Mesenchymal stem cell (in vitro differentiated cells and primary cell): ENCODE data around the gene RBM18. TPM values are rescaled to one million over a fixed set of nuclear protein-coding genes. Genes with fewer than 3 reads are reported as not detected.

Experiments
- DNase-seq: peaks from one replicate; pipeline ENCODE4 v3.0.0-alpha.2; 2013
- H2AFZ ChIP-seq: one replicate; pipeline ENCODE4 v1.6.1; 2013; ENCODE audit warnings: low read depth, mild to moderate bottlenecking, control low read depth, inconsistent platforms, low read length, moderate library complexity
- H2AK5ac ChIP-seq: 2 replicates; pipeline ENCODE4 v1.6.1; 2013; ENCODE audit warnings: low read length, moderate library complexity, mild to moderate bottlenecking, inconsistent platforms; ENCODE audit not compliant: severe bottlenecking
- H2BK120ac ChIP-seq: one replicate; pipeline ENCODE4 v1.6.1; 2013; ENCODE audit warnings: low read depth, mild to moderate bottlenecking, inconsistent platforms, low read length, moderate library complexity
- H2BK12ac ChIP-seq, 2 experiments: one replicate each; pipeline ENCODE4 v1.6.1; 2013; ENCODE audit warnings: inconsistent platforms in 2 of 2, low read length in 2 of 2, mild to moderate bottlenecking in 2 of 2, moderate library complexity in 2 of 2, control low read depth in 1 of 2
- H2BK15ac ChIP-seq: one replicate; pipeline ENCODE4 v1.6.1; 2013; ENCODE audit warnings: mild to moderate bottlenecking, low read depth, inconsistent platforms; ENCODE audit not compliant: poor library complexity, severe bottlenecking
- H2BK5ac ChIP-seq: 2 replicates; pipeline ENCODE4 v1.6.1; 2013; ENCODE audit warnings: low read depth, mild to moderate bottlenecking, low read length, control low read depth, inconsistent platforms; ENCODE audit not compliant: poor library complexity, severe bottlenecking
- H3K14ac ChIP-seq, 2 experiments: one replicate each; pipeline ENCODE4 v1.6.1; 2013; ENCODE audit warnings: inconsistent platforms in 2 of 2, low read length in 2 of 2, control low read depth in 1 of 2, mild to moderate bottlenecking in 1 of 2, moderate library complexity in 1 of 2
- H3K18ac ChIP-seq, 2 experiments: one replicate each; pipeline ENCODE4 v1.6.1; 2013; ENCODE audit warnings: inconsistent platforms in 2 of 2, low read length in 2 of 2, control low read depth in 1 of 2, low read depth in 1 of 2, mild to moderate bottlenecking in 1 of 2
- H3K23ac ChIP-seq, 2 experiments: one replicate each; pipeline ENCODE4 v1.6.1; 2013; ENCODE audit warnings: inconsistent platforms in 2 of 2, low read length in 2 of 2, mild to moderate bottlenecking in 2 of 2, moderate library complexity in 2 of 2, control low read depth in 1 of 2
- H3K27ac ChIP-seq: 2 replicates; pipeline ENCODE4 v1.5.1; 2013; ENCODE audit warnings: mild to moderate bottlenecking, moderate library complexity, low read length, control low read depth, inconsistent platforms; ENCODE audit not compliant: poor library complexity, severe bottlenecking
- H3K27me3 ChIP-seq, 2 experiments: 2 replicates each; pipeline versions ENCODE4 v1.6.1 to v1.7.0; 2013; ENCODE audit warnings: low read length in 2 of 2, mild to moderate bottlenecking in 2 of 2, moderate library complexity in 2 of 2, control low read depth in 1 of 2, inconsistent platforms in 1 of 2; ENCODE audit not compliant: control insufficient read depth in 1 of 2, insufficient read depth in 1 of 2
- H3K36me3 ChIP-seq, 2 experiments: 2 replicates each; pipeline versions ENCODE4 v1.6.1 to v1.7.0; 2013; ENCODE audit warnings: low read length in 2 of 2, control low read depth in 1 of 2, inconsistent platforms in 1 of 2, low read depth in 1 of 2, mild to moderate bottlenecking in 1 of 2; ENCODE audit not compliant: insufficient read depth in 2 of 2, control insufficient read depth in 1 of 2
- H3K4ac ChIP-seq, 2 experiments: one replicate each; pipeline ENCODE4 v1.6.1; 2013; ENCODE audit warnings: inconsistent platforms in 2 of 2, low read length in 2 of 2, mild to moderate bottlenecking in 2 of 2, moderate library complexity in 2 of 2, control low read depth in 1 of 2, low read depth in 1 of 2
- H3K4me1 ChIP-seq: 2 replicates; pipeline ENCODE4 v1.6.1; 2013; ENCODE audit warnings: low read depth, low read length, control low read depth; ENCODE audit not compliant: control insufficient read depth, insufficient read depth
- H3K4me2 ChIP-seq: 2 replicates; pipeline ENCODE4 v1.6.1; 2013; ENCODE audit warnings: low read length, mild to moderate bottlenecking, inconsistent platforms; ENCODE audit not compliant: poor library complexity, severe bottlenecking
- H3K4me3 ChIP-seq, 2 experiments: 2 replicates each; pipeline versions ENCODE4 v1.5.1 to v1.7.0; 2013; ENCODE audit warnings: low read length in 2 of 2, mild to moderate bottlenecking in 2 of 2, control low read depth in 1 of 2, low read depth in 1 of 2; ENCODE audit not compliant: insufficient read depth in 1 of 2
- H3K79me1 ChIP-seq: replicated peaks from 2 replicates; pipeline ENCODE4 v1.6.1; 2013; ENCODE audit warnings: mild to moderate bottlenecking, control low read depth, low read length, inconsistent platforms; ENCODE audit not compliant: poor library complexity, severe bottlenecking
- H3K9ac ChIP-seq: 2 replicates; pipeline ENCODE4 v1.7.0; 2013; ENCODE audit warnings: mild to moderate bottlenecking, low read length, moderate library complexity
- H3K9me3 ChIP-seq: 2 replicates; pipeline ENCODE4 v1.7.0; 2013; ENCODE audit warnings: mild to moderate bottlenecking, low read length; ENCODE audit not compliant: control insufficient read depth
- H4K8ac ChIP-seq: one replicate; pipeline ENCODE4 v1.6.1; 2013; ENCODE audit warnings: inconsistent platforms, mild to moderate bottlenecking, low read length, moderate library complexity
- H4K91ac ChIP-seq: one replicate; pipeline ENCODE4 v1.6.1; 2013; ENCODE audit warnings: mild to moderate bottlenecking, low read length, inconsistent platforms
- WGBS: methylation state at CpG from one replicate; pipeline ENCODE4 v1.1.7; 2013; ENCODE audit warnings: mixed read lengths; 5-methylcytosine and 5-hydroxymethylcytosine counted together
- polyA plus RNA-seq, 2 experiments: library from polyadenylated mRNA; stranded (reverse); fragments of 200-250 nt; gene quantifications; one replicate each; pipeline ENCODE4 v1.2.3, GENCODE V29; 2013

The RBM18 gene, protein sequence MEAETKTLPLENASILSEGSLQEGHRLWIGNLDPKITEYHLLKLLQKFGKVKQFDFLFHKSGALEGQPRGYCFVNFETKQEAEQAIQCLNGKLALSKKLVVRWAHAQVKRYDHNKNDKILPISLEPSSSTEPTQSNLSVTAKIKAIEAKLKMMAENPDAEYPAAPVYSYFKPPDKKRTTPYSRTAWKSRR
- 16.4 TPM for polyA plus RNA-seq (2013, experiment 1 of 2)
- polyA plus RNA-seq (2013, experiment 2 of 2): 15.7 TPM

DNA sequence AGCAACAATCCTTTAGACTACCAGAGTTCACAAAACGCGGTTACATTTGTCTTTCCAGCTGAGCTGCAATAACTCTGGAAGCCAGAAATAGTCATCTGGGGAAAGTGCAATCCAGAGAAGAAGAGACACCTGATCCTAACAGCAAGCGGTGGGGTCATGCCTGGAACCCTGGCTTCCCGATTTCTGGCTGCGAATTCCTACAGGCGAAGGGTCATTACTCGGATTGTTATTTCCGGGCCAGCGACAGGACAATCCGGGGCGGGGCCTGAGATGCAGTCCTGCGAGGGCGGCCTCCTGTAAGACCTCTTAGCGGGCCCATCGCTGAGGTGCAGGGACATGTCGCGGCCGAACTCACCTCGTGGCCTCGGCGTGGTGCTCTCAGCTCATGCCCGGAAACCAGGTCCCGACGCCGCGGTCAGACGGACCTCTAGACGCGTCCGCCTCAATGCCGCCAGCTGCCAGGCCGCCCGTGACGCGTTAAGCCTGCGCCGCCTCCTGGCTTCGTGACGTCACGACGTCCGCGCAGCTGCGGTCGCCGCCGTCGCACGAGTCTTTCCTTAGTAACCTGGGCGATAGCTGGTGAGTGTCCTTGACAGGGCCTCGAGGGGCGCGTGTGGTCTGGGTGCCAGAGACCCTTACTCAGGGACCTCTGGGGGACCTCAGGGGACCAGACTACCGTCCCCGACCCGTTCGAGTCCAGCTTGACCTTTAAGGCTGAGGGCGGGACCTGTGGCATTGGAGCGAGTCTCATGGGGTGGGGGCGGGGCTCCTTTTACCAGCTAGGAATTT, at the start of gene RBM18, which contains the start of gene MRRF:
Gene RBM18 (minus strand): TSS at position 481 of the 789 bp plus-strand sequence. CDS start 3,348 bp downstream, outside the sequence.
Gene MRRF (plus strand): TSS at position 523 of the 789 bp plus-strand sequence. CDS start 6,010 bp downstream, outside the sequence.
- Histone ChIP-seq H3K4me2 (peak within 1 kb of the TSS; percentile 80), H3K79me1 (peaks cover 23% of the 10 kb centered on the region), H2BK12ac (no peak within 1 kb of the TSS), H3K18ac (peak within 1 kb of the TSS; percentile 94 to 100), H2AK5ac (no peak within 1 kb of the TSS), H2BK15ac (peak within 1 kb of the TSS; percentile 77), H4K8ac (peak within 1 kb of the TSS; percentile 86), H3K27ac (peak within 1 kb of the TSS; percentile 80), H3K4me1 (no peaks in the 10 kb centered on the region), H3K4ac (peak within 1 kb of the TSS; percentile 92 to 95), H2BK120ac (no peak within 1 kb of the TSS), H4K91ac (peak within 1 kb of the TSS; percentile 91), H3K4me3 (peak within 1 kb of the TSS; percentile 88 to 95), H3K23ac (peak within 1 kb of the TSS in 1 of 2 experiments; percentile 96), H3K27me3 (no peaks in the 10 kb centered on the region), H3K36me3 (peaks cover 9 to 19% of the 10 kb centered on the region in 2 experiments), H2AFZ (peak within 1 kb of the TSS; percentile 94), H3K9ac (peak within 1 kb of the TSS; percentile 95), H3K9me3 (no peaks in the 10 kb centered on the region), H3K14ac (peak within 1 kb of the TSS in 1 of 2 experiments; percentile 100), H2BK5ac (peak within 1 kb of the TSS; percentile 73)
- under 1% methylated on average over 60 of the region's 60 CpGs for WGBS
- DNase-seq: peak; percentile 95

DNA sequence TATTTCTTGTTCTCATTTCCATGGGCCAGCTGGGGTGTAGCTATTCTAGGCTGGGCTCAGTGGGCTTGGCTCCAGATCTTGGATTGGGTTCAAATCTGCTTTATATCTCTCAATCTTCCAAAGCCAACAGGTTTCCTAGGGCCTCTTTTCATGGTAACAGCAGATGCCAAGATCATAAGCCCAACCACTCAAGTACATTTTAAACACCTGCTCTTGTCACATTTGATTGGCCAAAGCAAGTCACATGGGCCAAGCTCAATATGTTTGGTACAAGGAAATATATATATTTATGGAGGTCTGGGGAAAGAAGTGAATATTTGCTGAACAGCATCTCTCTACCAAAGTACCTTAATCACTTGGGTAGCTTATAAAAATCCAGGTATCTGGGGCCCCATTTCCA, 49.5 kb upstream of the RBM18 start:
- Histone ChIP-seq H4K91ac (no peak overlapping the region), H3K9me3 (no peaks in the 10 kb centered on the region)

DNA sequence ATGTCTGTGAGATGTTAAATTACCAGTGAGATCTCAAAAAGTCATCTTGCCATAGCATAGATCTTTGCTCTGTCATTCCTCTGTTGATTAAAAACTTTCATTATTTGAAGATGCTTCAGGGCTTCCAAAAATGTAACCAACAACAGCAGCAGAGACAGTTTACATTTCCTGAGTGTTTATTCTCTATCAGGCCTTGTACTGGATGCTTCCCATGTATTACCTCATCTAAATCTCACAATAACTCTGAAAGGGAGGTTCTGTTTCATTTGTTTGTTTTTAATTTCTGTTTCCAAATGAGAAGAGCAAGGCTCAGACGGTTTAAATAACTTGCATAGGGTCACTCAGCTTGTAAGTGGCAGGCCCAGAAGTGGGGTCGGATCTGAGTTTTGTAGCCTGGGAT, 45.2 kb upstream of the RBM18 start:
- H3K4me3 ChIP-seq: no peak overlapping the region
- no peak overlapping the region for H2AFZ ChIP-seq
- no peak overlapping the region for H2AK5ac ChIP-seq
- H3K27ac ChIP-seq: no peak overlapping the region
- H3K4ac ChIP-seq: no peak overlapping the region
- peaks cover 11% of the 10 kb centered on the region for H3K4me1 ChIP-seq
- peaks cover 7 to 89% of the 10 kb centered on the region in 2 experiments for H3K36me3 ChIP-seq
- no peak overlapping the region for H3K9ac ChIP-seq
- no peak overlapping the region for H2BK120ac ChIP-seq
- H3K23ac ChIP-seq: no peak overlapping the region
- no peaks in the 10 kb centered on the region for H3K27me3 ChIP-seq
- peak; percentile 27 for DNase-seq
- H3K14ac ChIP-seq: no peak overlapping the region
- H2BK5ac ChIP-seq: no peak overlapping the region
- H2BK15ac ChIP-seq: no peak overlapping the region
- H3K4me2 ChIP-seq: no peak overlapping the region
- no peak overlapping the region for H2BK12ac ChIP-seq
- no peaks in the 10 kb centered on the region for H3K9me3 ChIP-seq
- 83% methylated on average over 2 of the region's 2 CpGs for WGBS
- H4K91ac ChIP-seq: no peak overlapping the region
- H4K8ac ChIP-seq: no peak overlapping the region
- H3K79me1 ChIP-seq: peaks cover 12% of the 10 kb centered on the region
- no peak overlapping the region for H3K18ac ChIP-seq

More for the DNA sequence above, 49.5 kb upstream of the RBM18 start:
- no peak overlapping the region for H2AFZ ChIP-seq
- peaks cover 11% of the 10 kb centered on the region for H3K79me1 ChIP-seq
- no peak overlapping the region for H2AK5ac ChIP-seq
- H2BK5ac ChIP-seq: no peak overlapping the region
- peaks cover 20 to 62% of the 10 kb centered on the region in 2 experiments for H3K36me3 ChIP-seq
- no peak overlapping the region for H4K8ac ChIP-seq
- no peaks in the 10 kb centered on the region for H3K4me1 ChIP-seq
- no peak overlapping the region for H3K9ac ChIP-seq
- no peak overlapping the region for H3K14ac ChIP-seq
- no peaks in the 10 kb centered on the region for H3K27me3 ChIP-seq
- no peak for DNase-seq
- H3K18ac ChIP-seq: no peak overlapping the region
- no peak overlapping the region for H3K23ac ChIP-seq
- no peak overlapping the region for H2BK12ac ChIP-seq
- H2BK15ac ChIP-seq: no peak overlapping the region
- H2BK120ac ChIP-seq: no peak overlapping the region
- H3K4me3 ChIP-seq: no peak overlapping the region
- no peak overlapping the region for H3K4ac ChIP-seq
- no peak overlapping the region for H3K4me2 ChIP-seq
- no peak overlapping the region for H3K27ac ChIP-seq

DNA sequence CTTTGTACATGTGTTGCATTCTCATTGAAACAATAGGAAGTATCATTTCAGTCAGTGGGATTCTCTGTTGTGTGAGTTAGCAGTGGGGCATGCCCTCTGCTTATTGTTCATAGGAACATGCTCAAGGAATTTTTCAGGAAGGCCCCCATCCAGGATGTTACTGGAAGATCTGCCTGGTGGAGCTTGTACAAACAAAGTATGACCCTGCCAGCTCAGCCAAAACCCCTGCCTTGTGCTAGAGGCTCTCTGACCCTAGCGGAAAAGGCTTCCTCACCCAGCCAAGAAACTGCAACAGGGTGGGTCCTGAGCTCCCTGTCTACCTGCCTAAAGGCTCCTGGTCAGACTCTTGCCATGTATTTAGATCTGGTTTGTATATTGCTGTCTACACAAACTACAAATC, 43.3 kb upstream of the RBM18 start:
- H4K91ac ChIP-seq: no peak overlapping the region
- no peak overlapping the region for H2BK15ac ChIP-seq
- no peak overlapping the region for H3K14ac ChIP-seq
- H4K8ac ChIP-seq: no peak overlapping the region
- peak overlapping the region; percentile 67 for H2AK5ac ChIP-seq
- DNase-seq: peak; percentile 24
- peak overlapping the region; percentile 18 for H3K27ac ChIP-seq
- no peak overlapping the region for H2BK5ac ChIP-seq
- H3K4me1 ChIP-seq: peaks cover 20% of the 10 kb centered on the region
- H3K27me3 ChIP-seq: no peaks in the 10 kb centered on the region
- peaks cover 3 to 77% of the 10 kb centered on the region in 2 experiments for H3K36me3 ChIP-seq
- no peaks in the 10 kb centered on the region for H3K9me3 ChIP-seq
- peaks cover 7% of the 10 kb centered on the region for H3K79me1 ChIP-seq
- no peak overlapping the region for H3K18ac ChIP-seq
- H3K4me3 ChIP-seq: no peak overlapping the region
- H3K9ac ChIP-seq: no peak overlapping the region
- H2BK12ac ChIP-seq: no peak overlapping the region
- no peak overlapping the region for H3K23ac ChIP-seq
- H2BK120ac ChIP-seq: no peak overlapping the region
- 100% methylated on average over 1 of the region's 1 CpG for WGBS
- no peak overlapping the region for H2AFZ ChIP-seq
- no peak overlapping the region for H3K4me2 ChIP-seq
- H3K4ac ChIP-seq: no peak overlapping the region
